ENCODE measurements around the gene C10orf95.

GRCh38 chr10:102458656-102459055, 7.3 kb upstream of the C10orf95 start:
- no peak for TF ChIP-seq CTCF (IDR thresholded peaks at IDR 0.05)
- TF ChIP-seq EP300 (IDR thresholded peaks at IDR 0.05), result no peak
- TF ChIP-seq POLR2A (IDR thresholded peaks at IDR 0.05), result no peak
